Neural cell (in vitro differentiated cells): ENCODE results near the gene MRO.

Source experiments
- EZH2 ChIP-seq: fragments of 200-600, 300-800 bp; shearing (Covaris generic), sonication (generic); IDR thresholded peaks from 2 replicates; pipeline ENCODE4 v1.6.1; 2014; ENCODE audit warnings: antibody characterized with exemption, low read length, borderline replicate concordance, mild to moderate bottlenecking; ENCODE audit not compliant: insufficient read depth, poor library complexity, severe bottlenecking
- POLR2AphosphoS5 ChIP-seq: IDR thresholded peaks from 2 replicates; pipeline ENCODE4 v1.6.1; 2012
- SMC3 ChIP-seq: fragments of 450-650 bp; conservative IDR thresholded peaks from 2 replicates; pipeline ENCODE4 v1.6.1; 2014; ENCODE audit warnings: antibody characterized with exemption, mild to moderate bottlenecking, moderate library complexity; ENCODE audit not compliant: poor library complexity
- TAF1 ChIP-seq: IDR thresholded peaks from 2 replicates; pipeline ENCODE4 v1.6.1; 2012; ENCODE audit warnings: low read depth
- TF ChIP-seq, protein P1 (sequence below): fragments of 450-650 bp; IDR thresholded peaks from 2 replicates; pipeline ENCODE4 v1.5.1; 2014; ENCODE audit warnings: antibody characterized with exemption, mild to moderate bottlenecking, moderate library complexity; ENCODE audit not compliant: poor library complexity, severe bottlenecking
- TF ChIP-seq, protein P2 (sequence below): IDR thresholded peaks from 2 replicates; pipeline ENCODE4 v1.6.1; 2012; ENCODE audit warnings: borderline replicate concordance

DNA sequence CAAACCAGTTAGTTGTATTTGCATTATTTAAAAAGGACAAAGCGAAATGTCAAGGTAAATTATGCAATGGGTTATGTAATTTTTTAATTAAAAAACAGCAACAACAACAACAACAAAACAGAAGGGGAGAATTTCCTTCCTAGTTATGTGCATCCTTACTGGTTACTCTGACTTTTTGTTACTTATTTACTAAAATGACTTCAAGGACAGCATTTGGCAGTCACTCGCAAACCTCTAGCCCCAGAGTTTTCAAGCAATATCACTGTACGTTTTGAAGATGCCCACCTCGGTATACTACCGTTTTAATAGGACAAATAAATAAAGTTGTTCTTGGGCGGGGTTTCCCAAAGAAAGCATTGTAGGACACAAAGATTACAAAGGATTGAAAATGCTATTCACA, 24.7 kb upstream of the MRO start:
- TF ChIP-seq TAF1 (no peak), SMC3 (no peak), POLR2AphosphoS5 (no peak), EZH2 (no peak)
- TF ChIP-seq, protein P1, sequence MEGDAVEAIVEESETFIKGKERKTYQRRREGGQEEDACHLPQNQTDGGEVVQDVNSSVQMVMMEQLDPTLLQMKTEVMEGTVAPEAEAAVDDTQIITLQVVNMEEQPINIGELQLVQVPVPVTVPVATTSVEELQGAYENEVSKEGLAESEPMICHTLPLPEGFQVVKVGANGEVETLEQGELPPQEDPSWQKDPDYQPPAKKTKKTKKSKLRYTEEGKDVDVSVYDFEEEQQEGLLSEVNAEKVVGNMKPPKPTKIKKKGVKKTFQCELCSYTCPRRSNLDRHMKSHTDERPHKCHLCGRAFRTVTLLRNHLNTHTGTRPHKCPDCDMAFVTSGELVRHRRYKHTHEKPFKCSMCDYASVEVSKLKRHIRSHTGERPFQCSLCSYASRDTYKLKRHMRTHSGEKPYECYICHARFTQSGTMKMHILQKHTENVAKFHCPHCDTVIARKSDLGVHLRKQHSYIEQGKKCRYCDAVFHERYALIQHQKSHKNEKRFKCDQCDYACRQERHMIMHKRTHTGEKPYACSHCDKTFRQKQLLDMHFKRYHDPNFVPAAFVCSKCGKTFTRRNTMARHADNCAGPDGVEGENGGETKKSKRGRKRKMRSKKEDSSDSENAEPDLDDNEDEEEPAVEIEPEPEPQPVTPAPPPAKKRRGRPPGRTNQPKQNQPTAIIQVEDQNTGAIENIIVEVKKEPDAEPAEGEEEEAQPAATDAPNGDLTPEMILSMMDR = no peak
- TF ChIP-seq, protein P2, sequence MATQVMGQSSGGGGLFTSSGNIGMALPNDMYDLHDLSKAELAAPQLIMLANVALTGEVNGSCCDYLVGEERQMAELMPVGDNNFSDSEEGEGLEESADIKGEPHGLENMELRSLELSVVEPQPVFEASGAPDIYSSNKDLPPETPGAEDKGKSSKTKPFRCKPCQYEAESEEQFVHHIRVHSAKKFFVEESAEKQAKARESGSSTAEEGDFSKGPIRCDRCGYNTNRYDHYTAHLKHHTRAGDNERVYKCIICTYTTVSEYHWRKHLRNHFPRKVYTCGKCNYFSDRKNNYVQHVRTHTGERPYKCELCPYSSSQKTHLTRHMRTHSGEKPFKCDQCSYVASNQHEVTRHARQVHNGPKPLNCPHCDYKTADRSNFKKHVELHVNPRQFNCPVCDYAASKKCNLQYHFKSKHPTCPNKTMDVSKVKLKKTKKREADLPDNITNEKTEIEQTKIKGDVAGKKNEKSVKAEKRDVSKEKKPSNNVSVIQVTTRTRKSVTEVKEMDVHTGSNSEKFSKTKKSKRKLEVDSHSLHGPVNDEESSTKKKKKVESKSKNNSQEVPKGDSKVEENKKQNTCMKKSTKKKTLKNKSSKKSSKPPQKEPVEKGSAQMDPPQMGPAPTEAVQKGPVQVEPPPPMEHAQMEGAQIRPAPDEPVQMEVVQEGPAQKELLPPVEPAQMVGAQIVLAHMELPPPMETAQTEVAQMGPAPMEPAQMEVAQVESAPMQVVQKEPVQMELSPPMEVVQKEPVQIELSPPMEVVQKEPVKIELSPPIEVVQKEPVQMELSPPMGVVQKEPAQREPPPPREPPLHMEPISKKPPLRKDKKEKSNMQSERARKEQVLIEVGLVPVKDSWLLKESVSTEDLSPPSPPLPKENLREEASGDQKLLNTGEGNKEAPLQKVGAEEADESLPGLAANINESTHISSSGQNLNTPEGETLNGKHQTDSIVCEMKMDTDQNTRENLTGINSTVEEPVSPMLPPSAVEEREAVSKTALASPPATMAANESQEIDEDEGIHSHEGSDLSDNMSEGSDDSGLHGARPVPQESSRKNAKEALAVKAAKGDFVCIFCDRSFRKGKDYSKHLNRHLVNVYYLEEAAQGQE = no peak
